Heart right ventricle (tissue), 16 donors: Measurements from ENCODE around the gene IPO4. TPM values are rescaled to one million over a fixed set of nuclear protein-coding genes. Genes with fewer than 3 reads are reported as not detected.
"Not testable (repeated sequence)": the region's sequence is repeated elsewhere in the genome, so short reads cannot be mapped to it uniquely, and the experiment has no call there.

Experiments used
- ATAC-seq, 8 donors: fragments of 200-7000 bp; cut with Tn5 transposase; one replicate each; pipeline ENCODE4 v1.9.1; 2020; ENCODE audit warnings: mild to moderate bottlenecking in 8 of 8, moderate library complexity in 8 of 8, moderate number of reproducible peaks in 1 of 8
- DNase-seq, 2 donors: peaks; one replicate each; pipeline ENCODE4 v3.0.0-alpha.2; 2020
- H3K27ac ChIP-seq, 10 donors: fragments of 200-600 bp; sonication (generic) in 2 of 10; one replicate each; pipeline versions ENCODE4 v1.5.0 to v1.8.0; 2020 to 2022; ENCODE audit warnings: mild to moderate bottlenecking in 3 of 10
- H3K27me3 ChIP-seq, 7 donors: fragments of 200-600 bp; one replicate each; pipeline ENCODE4 v1.8.0; 2021 to 2022; ENCODE audit warnings: mild to moderate bottlenecking in 2 of 7
- H3K36me3 ChIP-seq, 9 donors: fragments of 200-600 bp; sonication (generic) in 1 of 9; one replicate each; pipeline versions ENCODE4 v1.5.0 to v1.8.0; 2020 to 2022; ENCODE audit warnings: mild to moderate bottlenecking in 2 of 9
- H3K4me1 ChIP-seq, 9 donors: fragments of 200-600 bp; sonication (generic) in 1 of 9; one replicate each; pipeline versions ENCODE4 v1.5.0 to v1.8.0; 2020 to 2022; ENCODE audit warnings: mild to moderate bottlenecking in 4 of 9
- H3K4me3 ChIP-seq, 10 donors: fragments of 200-600 bp; sonication (generic) in 2 of 10; one replicate each; pipeline versions ENCODE4 v1.5.0 to v1.8.0; 2020 to 2022; ENCODE audit warnings: mild to moderate bottlenecking in 7 of 10, moderate library complexity in 2 of 10
- H3K9me3 ChIP-seq, 11 donors: fragments of 200-600 bp in 10 of 11; sonication (generic) in 2 of 11; one replicate each; pipeline versions ENCODE4 v1.5.0 to v1.8.0; 2013 to 2022; ENCODE audit warnings: mild to moderate bottlenecking in 2 of 11, control low read depth in 1 of 11, moderate library complexity in 1 of 11
- CTCF ChIP-seq, 9 donors: fragments of 200-600 bp; sonication (generic) in 2 of 9; IDR thresholded peaks; one replicate each; pipeline versions ENCODE4 v1.5.0 to v1.8.0; 2021 to 2022; ENCODE audit warnings: antibody characterized with exemption in 9 of 9, mild to moderate bottlenecking in 5 of 9, moderate library complexity in 1 of 9
- WGBS, 2 donors: extraction: QIAGEN DNeasy Blood & Tissue Kit; methylation state at CpG; one replicate each; pipeline ENCODE4 v1.1.7; 2013; ENCODE audit warnings: inconsistent platforms in 1 of 2; 5-methylcytosine and 5-hydroxymethylcytosine counted together
- intact Hi-C, 10 donors: fragments of 100-400 bp; cut with DNase I; formaldehyde crosslinking; loops; one replicate each; pipeline versions ENCODE4 v1.11.1 to v1.14.2; 2022
- polyA plus RNA-seq, 2 donors: library from polyadenylated mRNA; stranded (reverse); fragments of 200-250 nt; gene quantifications; one replicate each; pipeline ENCODE4 v1.2.3, GENCODE V29; 2013
- total RNA-seq, 10 donors: library from RNA; stranded (reverse); fragmentation: NEBNext Ultra II Directional in 3 of 10; extraction: Animal tissue kit (Norgen Biotek cat#: 25700) in 3 of 10; gene quantifications; one replicate each; pipeline versions ENCODE4 v1.2.1 to v1.2.4, GENCODE V29; 2021 to 2023
- donor health status: Arrhythmogenic right ventricular cardiomyopathy.
- donor health status: ischemic (EF 13 %, LVEDD 7.1; RV severe dilation, severe dysfunction).
- donor health status: healthy with polysubstance abuse.
- donor health status: DM: no; HTN: yes; CAD: no.
- donor health status: DM: no; HTN: no; CAD: no.
- donor health status: ischemic (EF 25% LVEDD 6.9; RV normal size, moderate dysfunction).
- donor health status: ischemic (EF 25% LVEDD 5.7; RV mildly dilated, moderate dysfunction).
- donor health status: healthy.
- donor health status: DM: yes; HTN: yes; CAD: no.
- donor health status: Ischemic cardiomyopathy.
- donor health status: ischemic (EF 35%, LVEDD 5.7; RV mildly dilated, moderate dysfunction).
- donor health status: nonischemic (EF 11% LVEDD 7.7; RV severe dilation, severe dysfunction).
- donor health status: DM: yes; HTN: yes; CAD: no.
- donor health status: PGD.
- donor health status: ischemic (EF 29% LVEDD 5.4; RV normal size, mild dysfunction).
- donor health status: nonischemic (EF 23%, LVEDD 6.1; RV moderate dilation, normal function).

IPO4 gene
- total and polyA plus RNA-seq, 12 donors: 4.4 to 23.8 (median 12.6) TPM

- Histone ChIP-seq H3K4me1 (peaks cover 0 to 22% (median 15%) of the 10 kb centered on the region in 9 donors), H3K9me3 (no peaks in the 10 kb centered on the region), H3K4me3 (no peak overlapping the region), H3K27me3 (no peaks in the 10 kb centered on the region), H3K36me3 (peaks cover 0 to 26% (median 6%) of the 10 kb centered on the region in 9 donors), H3K27ac (no peak overlapping the region)
- no peak for TF ChIP-seq CTCF (IDR thresholded peaks at IDR 0.05)
- intact Hi-C loops: no loop called here
- ATAC-seq: no peak
- no peak for DNase-seq
- 60 to 61% methylated on average over 3 of the region's 3 CpGs for WGBS, 2 donors
Measured at GRCh38 chr14:24219521-24219920, 30.9 kb upstream of the IPO4 start.

GRCh38 chr14:24219080-24219479 lies 30.5 kb upstream of the IPO4 start:
- no peak for DNase-seq
- peaks cover 0 to 24% (median 15%) of the 10 kb centered on the region in 9 donors for H3K4me1 ChIP-seq
- intact Hi-C loops: no loop called here
- no peak overlapping the region for H3K4me3 ChIP-seq
- H3K36me3 ChIP-seq: peaks cover 0 to 26% (median 6%) of the 10 kb centered on the region in 9 donors
- no peak overlapping the region for H3K27ac ChIP-seq
- no peaks in the 10 kb centered on the region for H3K9me3 ChIP-seq
- WGBS, 2 donors: 94% methylated on average over 4 of the region's 4 CpGs
- no peaks in the 10 kb centered on the region for H3K27me3 ChIP-seq
- TF ChIP-seq CTCF (IDR thresholded peaks at IDR 0.05): no peak
- ATAC-seq: no peak

- WGBS, 2 donors: 94 to 98% methylated on average over 1 of the region's 1 CpG
- H3K4me3 ChIP-seq, H3K27me3 ChIP-seq, H3K9me3 ChIP-seq, intact Hi-C loops, DNase-seq, H3K27ac ChIP-seq, ATAC-seq: not testable (repeated sequence)
- Histone ChIP-seq H3K36me3 (peaks cover 0 to 26% (median 6%) of the 10 kb centered on the region in 9 donors), H3K4me1 (peaks cover 0 to 37% (median 26%) of the 10 kb centered on the region in 9 donors)
Measured at GRCh38 chr14:24216876-24217275, 28.3 kb upstream of the IPO4 start.

- H3K9me3 ChIP-seq: no peaks in the 10 kb centered on the region
Measured at GRCh38 chr14:24216345-24216699, 27.7 kb upstream of the IPO4 start.

More at GRCh38 chr14:24216345-24216699, 27.7 kb upstream of the IPO4 start:
- ATAC-seq: no peak
- H3K36me3 ChIP-seq: peaks cover 0 to 29% (median 6%) of the 10 kb centered on the region in 9 donors
- peaks cover 0 to 39% (median 26%) of the 10 kb centered on the region in 9 donors for H3K4me1 ChIP-seq
- intact Hi-C loops: no loop called here
- TF ChIP-seq CTCF (IDR thresholded peaks at IDR 0.05): no peak
- H3K27me3 ChIP-seq: no peaks in the 10 kb centered on the region
- DNase-seq: no peak
- H3K4me3 ChIP-seq: peak overlapping the region in 7 of 10 donors; percentile 54 to 88 (median 78)
- peak overlapping the region in 9 of 10 donors; percentile 81 to 95 (median 89) for H3K27ac ChIP-seq
- WGBS, 2 donors: 92 to 93% methylated on average over 2 of the region's 2 CpGs
